Liver (tissue), 9 donors: ENCODE data around the gene CHST1. TPM values are rescaled to one million over a fixed set of nuclear protein-coding genes. Genes with fewer than 3 reads are reported as not detected.

Experiments
- DNase-seq: peaks from one replicate; pipeline ENCODE4 v3.0.0-alpha.2; 2017; ENCODE audit warnings: low spot score
- H3K27ac ChIP-seq, 2 donors: one replicate each; pipeline ENCODE4 v1.7.0; 2013; ENCODE audit warnings: inconsistent platforms in 2 of 2, low read length in 2 of 2, control low read depth in 1 of 2, low read depth in 1 of 2, mild to moderate bottlenecking in 1 of 2
- H3K27me3 ChIP-seq, 4 donors: one replicate each; pipeline versions ENCODE4 v1.6.1 to v1.7.0; 2013; ENCODE audit warnings: low read length in 3 of 4, inconsistent platforms in 1 of 4, mild to moderate bottlenecking in 1 of 4, moderate library complexity in 1 of 4; ENCODE audit not compliant: control insufficient read depth in 4 of 4, insufficient read depth in 4 of 4
- H3K36me3 ChIP-seq, 4 donors: one replicate each; pipeline versions ENCODE4 v1.6.1 to v1.7.0; 2013; ENCODE audit warnings: low read length in 3 of 4, mild to moderate bottlenecking in 3 of 4, low read depth in 1 of 4, moderate library complexity in 1 of 4; ENCODE audit not compliant: control insufficient read depth in 4 of 4, insufficient read depth in 3 of 4
- H3K4me1 ChIP-seq, 4 donors: one replicate each; pipeline versions ENCODE4 v1.6.1 to v1.7.0; 2013; ENCODE audit warnings: low read length in 3 of 4, mild to moderate bottlenecking in 3 of 4, moderate library complexity in 1 of 4; ENCODE audit not compliant: control insufficient read depth in 4 of 4, insufficient read depth in 4 of 4
- H3K4me3 ChIP-seq, 3 donors: one replicate each; pipeline versions ENCODE4 v1.6.1 to v1.7.0; 2013; ENCODE audit warnings: low read length in 3 of 3, control low read depth in 1 of 3, low read depth in 1 of 3, mild to moderate bottlenecking in 1 of 3
- H3K9ac ChIP-seq, 2 donors: one replicate each; pipeline ENCODE4 v1.7.0; 2013; ENCODE audit warnings: low read length in 2 of 2, mild to moderate bottlenecking in 2 of 2, moderate library complexity in 2 of 2, control low read depth in 1 of 2, low read depth in 1 of 2
- H3K9me3 ChIP-seq, 4 donors: one replicate each; pipeline versions ENCODE4 v1.6.1 to v1.7.0; 2013; ENCODE audit warnings: low read length in 3 of 4; ENCODE audit not compliant: control insufficient read depth in 4 of 4
- ATF3 ChIP-seq: IDR thresholded peaks from 2 replicates; pipeline ENCODE4 v1.6.1; 2016; ENCODE audit warnings: antibody characterized with exemption
- EGR1 ChIP-seq, 2 donors: IDR thresholded peaks; 2 replicates each; pipeline ENCODE4 v1.6.1; 2016 to 2018; ENCODE audit warnings: antibody characterized with exemption in 2 of 2, low read depth in 2 of 2
- FOXA2 ChIP-seq: IDR thresholded peaks from 2 replicates; pipeline ENCODE4 v1.6.1; 2016; ENCODE audit warnings: antibody characterized with exemption
- GABPA ChIP-seq, 2 donors: IDR thresholded peaks in 1 of 2; conservative IDR thresholded peaks in 1 of 2; 2 replicates each; pipeline ENCODE4 v1.6.1; 2016; ENCODE audit warnings: antibody characterized with exemption in 2 of 2, mild to moderate bottlenecking in 1 of 2, moderate library complexity in 1 of 2
- HNF4G ChIP-seq: IDR thresholded peaks from 2 replicates; pipeline ENCODE4 v1.6.1; 2016; ENCODE audit warnings: antibody characterized with exemption
- MAX ChIP-seq: IDR thresholded peaks from 2 replicates; pipeline ENCODE4 v1.6.1; 2016; ENCODE audit warnings: antibody characterized with exemption
- RAD21 ChIP-seq, 2 donors: IDR thresholded peaks; 2 replicates each; pipeline ENCODE4 v1.6.1; 2016; ENCODE audit warnings: antibody characterized with exemption in 2 of 2, mild to moderate bottlenecking in 2 of 2
- REST ChIP-seq: IDR thresholded peaks from 2 replicates; pipeline ENCODE4 v1.6.1; 2016; ENCODE audit warnings: antibody characterized with exemption, mild to moderate bottlenecking
- RXRA ChIP-seq, 2 donors: IDR thresholded peaks; 2 replicates each; pipeline ENCODE4 v1.6.1; 2017 to 2018; ENCODE audit warnings: antibody characterized with exemption in 2 of 2, mild to moderate bottlenecking in 1 of 2
- ZBTB33 ChIP-seq: IDR thresholded peaks from 2 replicates; pipeline ENCODE4 v1.6.1; 2016; ENCODE audit warnings: antibody characterized with exemption
- WGBS: extraction: QIAGEN DNeasy Blood & Tissue Kit; methylation state at CpG from one replicate; pipeline ENCODE4 v1.1.7; 2013; 5-methylcytosine and 5-hydroxymethylcytosine counted together
- polyA plus RNA-seq, 2 donors: library from polyadenylated mRNA; stranded (reverse) in 1 of 2; unstranded in 1 of 2; fragments of 200-250 nt in 1 of 2; fragments of >200 nt in 1 of 2; fragmentation: Nextera tagmentation in 1 of 2; extraction: Ambion mirVana in 1 of 2; gene quantifications; one replicate each; pipeline versions ENCODE4 v1.2.1 to v1.2.3, GENCODE V29; 2013 to 2015
- total RNA-seq, 2 donors: library from RNA; depleted of rRNA; stranded (reverse); fragments of >200 nt; gene quantifications; one replicate each; pipeline ENCODE4 v1.2.3, GENCODE V29; 2014
- donor health status: healthy.
- donor health status: healthy.
- donor health status: healthy.
- donor health status: healthy.
- donor health status: healthy.

Gene CHST1
- total and polyA plus RNA-seq, 4 donors, result 0.23 to 0.81 (median 0.45) TPM

GRCh38 chr11:45661439-45662055 is 3.9 kb downstream of the CHST1 start (continued):
- TF ChIP-seq ZBTB33 (no peak), EGR1 (IDR thresholded peaks at IDR 0.05; ENCODE audit: low read depth in 2 of 2) (no peak), HNF4G (no peak), FOXA2 (no peak), GABPA (IDR thresholded peaks at IDR 0.05 in 1 of 2, conservative IDR thresholded peaks at IDR 0.05 in 1 of 2) (no peak), RXRA (IDR thresholded peaks at IDR 0.05) (no peak)

GRCh38 chr11:45660729-45661438 is 4.5 kb downstream of the CHST1 start:
- Histone ChIP-seq H3K4me1 (peaks cover 10 to 17% (median 12%) of the 10 kb centered on the region in 4 donors), H3K9ac (no peak overlapping the region), H3K27ac (no peak overlapping the region), H3K36me3 (peaks cover 0 to 2% (median 0%) of the 10 kb centered on the region in 4 donors), H3K9me3 (no peaks in the 10 kb centered on the region), H3K27me3 (peaks cover 0 to 6% (median 2%) of the 10 kb centered on the region in 4 donors), H3K4me3 (no peak overlapping the region)
- WGBS, result 41% methylated on average over 12 of the region's 12 CpGs
- no peak for DNase-seq
- TF ChIP-seq ZBTB33 (no peak), REST (peak; percentile 34), GABPA (IDR thresholded peaks at IDR 0.05 in 1 of 2, conservative IDR thresholded peaks at IDR 0.05 in 1 of 2) (no peak), ATF3 (no peak), RAD21 (IDR thresholded peaks at IDR 0.05) (no peak), MAX (no peak)
